AG09309 (cell line): ENCODE data around the gene ELN.

Experiments used
- DNase-seq: peaks from one replicate; pipeline ENCODE4 v3.0.0-alpha.2; 2010; ENCODE audit warnings: low read depth
- H3K4me3 ChIP-seq: 2 replicates; pipeline ENCODE4 v1.5.1; 2011; ENCODE audit warnings: mild to moderate bottlenecking, low read depth, low read length, moderate library complexity; ENCODE audit not compliant: control insufficient read depth
- TF ChIP-seq, protein P1 (sequence below): IDR thresholded peaks from 2 replicates; pipeline ENCODE4 v1.5.1; 2011; ENCODE audit warnings: mild to moderate bottlenecking, low read depth, low read length, inconsistent platforms; ENCODE audit not compliant: insufficient read depth, control insufficient read depth; ENCODE audit errors: missing control alignments

The ELN gene

GRCh38 chr7:74051629-74052410 is 23.8 kb downstream of the ELN start:
- TF ChIP-seq, protein P1, sequence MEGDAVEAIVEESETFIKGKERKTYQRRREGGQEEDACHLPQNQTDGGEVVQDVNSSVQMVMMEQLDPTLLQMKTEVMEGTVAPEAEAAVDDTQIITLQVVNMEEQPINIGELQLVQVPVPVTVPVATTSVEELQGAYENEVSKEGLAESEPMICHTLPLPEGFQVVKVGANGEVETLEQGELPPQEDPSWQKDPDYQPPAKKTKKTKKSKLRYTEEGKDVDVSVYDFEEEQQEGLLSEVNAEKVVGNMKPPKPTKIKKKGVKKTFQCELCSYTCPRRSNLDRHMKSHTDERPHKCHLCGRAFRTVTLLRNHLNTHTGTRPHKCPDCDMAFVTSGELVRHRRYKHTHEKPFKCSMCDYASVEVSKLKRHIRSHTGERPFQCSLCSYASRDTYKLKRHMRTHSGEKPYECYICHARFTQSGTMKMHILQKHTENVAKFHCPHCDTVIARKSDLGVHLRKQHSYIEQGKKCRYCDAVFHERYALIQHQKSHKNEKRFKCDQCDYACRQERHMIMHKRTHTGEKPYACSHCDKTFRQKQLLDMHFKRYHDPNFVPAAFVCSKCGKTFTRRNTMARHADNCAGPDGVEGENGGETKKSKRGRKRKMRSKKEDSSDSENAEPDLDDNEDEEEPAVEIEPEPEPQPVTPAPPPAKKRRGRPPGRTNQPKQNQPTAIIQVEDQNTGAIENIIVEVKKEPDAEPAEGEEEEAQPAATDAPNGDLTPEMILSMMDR: peak; percentile 35
- H3K4me3 ChIP-seq: no peak overlapping the region
- DNase-seq: no peak

GRCh38 chr7:74052628-74053027 is 24.7 kb downstream of the ELN start:
- no peak overlapping the region for H3K4me3 ChIP-seq
- TF ChIP-seq, protein P1: no peak
- no peak for DNase-seq

DNA sequence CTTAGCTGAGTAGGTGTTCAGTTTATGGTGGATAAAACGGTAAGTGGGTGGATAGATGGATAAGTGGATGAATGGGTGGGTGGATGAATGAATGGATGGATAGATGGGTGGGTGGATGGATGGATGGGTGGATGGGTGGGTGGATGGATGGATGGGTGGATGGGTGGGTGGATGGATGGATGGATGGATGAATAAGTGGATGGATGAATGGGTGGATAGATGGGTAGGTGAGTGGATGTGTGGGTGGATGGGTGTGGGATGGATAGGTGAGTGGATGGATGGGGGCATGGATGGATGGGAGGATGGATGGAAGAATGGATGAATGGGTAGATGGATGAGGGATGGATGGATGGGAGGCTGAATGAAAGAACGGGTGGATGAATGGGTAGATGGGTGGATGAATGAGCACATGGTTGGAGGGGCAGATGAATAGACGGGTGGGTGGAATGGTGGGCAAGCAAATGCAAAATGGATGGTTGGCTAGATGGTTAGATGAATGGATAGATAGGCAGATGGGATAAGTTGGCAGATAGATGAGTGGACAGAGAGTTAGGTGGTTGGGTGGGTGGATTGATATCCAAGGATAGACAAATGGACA is 25.7 kb downstream of the ELN start:
- TF ChIP-seq, protein P1: no peak
- no peak for DNase-seq
- no peak overlapping the region for H3K4me3 ChIP-seq

DNA sequence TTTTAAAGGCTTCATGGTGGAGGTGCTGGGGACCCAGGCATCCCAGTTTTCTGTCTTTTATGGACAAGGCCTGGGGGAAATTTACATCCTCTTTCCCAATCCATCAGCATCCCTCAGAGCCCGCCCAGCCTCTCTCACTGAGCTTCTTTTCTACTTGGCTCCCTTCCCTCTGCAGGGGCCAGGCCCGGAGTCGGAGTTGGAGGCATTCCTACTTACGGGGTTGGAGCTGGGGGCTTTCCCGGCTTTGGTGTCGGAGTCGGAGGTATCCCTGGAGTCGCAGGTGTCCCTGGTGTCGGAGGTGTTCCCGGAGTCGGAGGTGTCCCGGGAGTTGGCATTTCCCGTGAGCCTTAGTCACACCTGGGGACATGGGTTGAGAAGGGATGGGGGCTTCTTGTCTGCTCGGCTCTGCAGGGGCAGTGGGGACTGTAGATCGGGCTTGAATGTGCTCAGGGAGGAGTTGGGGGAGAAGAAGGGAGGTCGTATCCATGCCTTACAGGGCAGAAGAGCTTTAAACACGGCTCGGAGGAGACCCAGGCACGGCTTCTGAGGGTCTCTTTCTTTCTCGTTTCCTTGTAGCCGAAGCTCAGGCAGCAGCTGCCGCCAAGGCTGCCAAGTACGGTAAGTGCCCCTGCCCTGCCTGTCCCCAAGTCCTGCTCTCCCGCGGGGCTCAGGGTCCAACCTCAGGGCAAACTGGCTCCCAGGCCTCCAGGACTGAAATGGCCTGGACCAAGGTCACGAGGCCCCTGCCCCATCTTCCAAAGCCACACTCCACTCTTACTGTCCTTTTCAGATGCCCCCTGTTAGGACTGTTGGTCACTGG is 28.3 kb downstream of the ELN start:
- TF ChIP-seq, protein P1: no peak
- no peak for DNase-seq

DNA sequence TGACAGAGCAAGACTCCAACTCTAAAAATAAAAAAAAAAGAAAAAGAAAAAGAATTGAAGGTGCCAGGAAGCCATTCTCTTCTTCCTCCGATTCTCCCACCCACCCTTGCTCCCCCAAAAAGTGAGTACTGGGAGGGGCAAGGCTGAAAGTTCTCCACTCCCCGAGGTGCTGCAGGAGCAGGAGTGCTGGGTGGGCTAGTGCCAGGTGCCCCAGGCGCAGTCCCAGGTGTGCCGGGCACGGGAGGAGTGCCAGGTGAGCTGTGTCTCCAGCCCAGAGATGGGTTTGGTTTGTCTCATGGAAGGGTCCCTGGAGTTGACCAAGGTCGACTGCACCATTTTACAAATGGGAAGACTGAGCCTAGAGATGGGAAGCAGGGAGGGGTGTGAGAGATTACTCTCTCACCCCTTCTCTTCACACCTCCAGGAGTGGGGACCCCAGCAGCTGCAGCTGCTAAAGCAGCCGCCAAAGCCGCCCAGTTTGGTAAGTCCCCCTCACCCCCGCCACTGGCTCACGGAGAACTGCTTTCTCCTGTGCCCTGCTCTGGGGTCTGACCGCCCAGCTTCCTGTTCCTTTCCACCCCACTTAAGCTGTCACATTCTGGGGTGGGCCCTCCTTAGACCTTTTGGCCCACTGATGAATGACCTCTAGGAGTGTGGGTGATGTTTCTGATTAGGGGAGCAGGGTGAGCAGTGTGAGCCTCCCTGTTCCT is 29.4 kb downstream of the ELN start:
- DNase-seq: no peak
- TF ChIP-seq, protein P1: no peak
- H3K4me3 ChIP-seq: no peak overlapping the region

More for the DNA sequence above, 28.3 kb downstream of the ELN start:
- H3K4me3 ChIP-seq: no peak overlapping the region

- TF ChIP-seq, protein P1: no peak
- no peak overlapping the region for H3K4me3 ChIP-seq
- no peak for DNase-seq
These were observed 30.0 kb downstream of the ELN start for GRCh38 chr7:74057987-74058386.
